Measurements from ENCODE around the gene AIMP2.
"Not testable (repeated sequence)": the region's sequence is repeated elsewhere in the genome, so short reads cannot be mapped to it uniquely, and the experiment has no call there.

AIMP2 gene

DNA sequence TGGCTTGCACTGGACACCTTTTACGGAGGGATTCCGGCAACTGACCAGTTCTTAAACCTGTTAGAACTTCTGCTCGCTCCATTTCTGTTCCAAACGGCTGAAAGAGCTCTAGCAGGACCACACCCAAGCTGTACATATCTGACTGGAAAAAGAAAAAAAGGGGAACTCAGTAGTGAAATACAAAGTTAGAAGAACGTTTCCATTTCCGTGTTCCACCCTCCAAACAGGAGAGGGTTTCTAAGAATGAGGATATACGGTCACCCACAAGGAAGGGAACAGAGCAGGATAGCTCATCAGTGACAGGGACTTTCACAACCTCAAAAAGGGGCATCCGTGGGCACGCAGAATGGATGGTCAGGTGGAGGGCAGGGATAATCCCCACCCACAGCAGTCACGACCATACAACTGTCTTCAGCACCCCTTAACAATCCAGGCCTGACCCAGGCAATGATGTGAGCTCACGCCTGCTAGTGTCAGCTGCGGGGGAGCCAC lies 17.8 kb downstream of the AIMP2 start:
- DNase-seq = no peak

DNA sequence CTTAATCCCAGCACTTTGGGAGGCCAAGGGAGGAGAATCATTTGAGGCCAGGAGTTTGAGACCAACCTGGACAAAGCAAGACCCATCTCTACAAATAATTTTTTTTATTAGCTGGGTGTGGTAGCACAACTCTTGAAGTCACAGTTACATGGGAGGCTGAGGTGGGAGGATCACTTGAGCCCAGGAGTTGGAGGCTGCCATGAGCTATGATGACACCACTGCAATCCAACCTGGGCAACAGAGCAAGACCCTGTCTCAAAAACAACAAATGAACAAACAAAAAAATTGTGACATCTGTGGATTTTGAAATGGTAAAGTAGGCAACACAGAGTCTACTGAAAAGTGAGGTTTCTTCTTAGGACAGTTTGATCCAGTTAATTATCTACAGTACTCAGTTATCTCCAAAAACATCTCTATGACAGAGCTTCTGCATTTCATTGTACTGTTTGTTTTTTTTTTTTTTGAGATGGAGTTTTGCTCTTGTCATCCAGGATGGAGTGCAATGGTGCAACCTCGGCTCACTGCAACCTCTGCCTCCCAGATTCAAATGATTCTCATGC lies 18.8 kb downstream of the AIMP2 start:
- no peak for DNase-seq

DNA sequence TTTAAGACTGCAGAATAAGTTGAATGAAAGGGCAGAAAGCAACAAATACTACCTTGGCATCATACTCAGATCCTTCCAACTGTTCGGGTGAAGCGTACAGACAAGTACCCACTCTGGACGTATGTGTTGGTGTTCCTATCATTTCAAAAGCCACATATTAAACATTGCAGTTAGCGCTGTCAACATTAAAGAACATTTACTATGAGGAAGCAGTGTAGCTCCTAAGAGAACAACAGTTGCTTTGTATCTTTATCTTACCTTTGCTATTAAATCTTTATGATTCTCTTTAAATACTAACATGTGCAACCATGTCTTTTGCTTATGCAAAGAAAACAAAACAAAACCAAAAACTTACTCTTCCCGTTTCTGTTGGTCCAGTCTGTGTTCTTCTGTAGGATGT lies 19.5 kb downstream of the AIMP2 start:
- no peak for DNase-seq

DNA sequence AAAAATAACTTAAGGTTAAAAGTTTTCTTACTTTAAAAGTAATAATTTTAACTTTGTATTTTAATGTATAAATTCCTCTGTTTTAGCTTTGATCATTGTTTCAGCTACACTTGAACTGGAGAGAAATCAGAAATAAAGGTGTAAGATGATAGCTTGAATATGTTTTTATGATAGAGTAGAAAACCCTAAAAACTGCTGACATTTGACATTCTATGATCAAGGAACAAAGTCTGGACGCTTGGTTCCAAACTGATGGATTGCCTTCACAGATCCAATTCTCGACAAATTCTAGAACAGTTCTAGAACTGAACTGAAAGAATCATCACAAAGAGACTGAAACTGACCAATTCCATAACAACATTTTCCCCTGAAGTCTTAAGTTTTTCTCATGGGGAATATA lies 21.9 kb downstream of the AIMP2 start, which contains the start of gene ANKRD61:
Gene ANKRD61, plus strand, starts transcription at position 389 of the 400 bp plus-strand sequence. Its CDS starts 0 bp downstream, at position 389.
- DNase-seq = no peak

DNA sequence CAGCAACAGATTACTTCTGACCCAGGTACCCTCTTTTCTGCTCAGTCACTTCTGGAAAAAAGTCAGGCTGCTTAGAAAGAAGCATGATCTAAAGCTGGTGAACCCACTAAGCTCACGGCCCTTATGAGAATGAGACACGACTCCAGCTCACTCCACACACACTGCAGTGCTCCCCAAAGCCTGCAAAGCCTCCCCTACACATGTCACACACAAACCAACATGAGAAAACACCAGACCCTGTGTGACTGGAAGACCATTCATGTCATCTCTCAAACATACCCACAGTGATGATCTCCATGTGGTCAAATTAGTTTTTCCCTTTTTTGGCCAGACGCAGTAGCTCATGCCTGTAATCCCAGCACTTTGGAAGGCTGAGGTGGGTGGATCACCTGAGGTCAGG lies 22.5 kb downstream of the AIMP2 start:
- no peak for DNase-seq

DNA sequence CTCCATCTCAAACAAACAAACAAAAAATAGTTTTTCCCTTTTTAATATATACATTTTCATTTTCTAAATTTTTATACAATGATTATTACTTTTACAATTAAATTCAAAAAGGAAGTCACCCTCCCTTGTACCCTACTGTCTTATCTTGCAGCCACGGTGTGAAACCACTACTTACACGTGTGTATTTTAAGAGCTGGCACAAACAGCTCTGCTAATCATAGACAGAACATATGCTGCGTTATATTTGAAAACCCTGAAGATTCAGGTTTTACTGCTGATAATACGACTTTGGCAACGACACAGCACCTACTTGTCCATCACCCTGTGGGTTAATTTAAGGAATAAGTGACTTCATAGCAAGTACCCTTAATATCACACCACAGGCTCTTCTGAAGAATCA lies 23.1 kb downstream of the AIMP2 start:
- DNase-seq = no peak

DNA sequence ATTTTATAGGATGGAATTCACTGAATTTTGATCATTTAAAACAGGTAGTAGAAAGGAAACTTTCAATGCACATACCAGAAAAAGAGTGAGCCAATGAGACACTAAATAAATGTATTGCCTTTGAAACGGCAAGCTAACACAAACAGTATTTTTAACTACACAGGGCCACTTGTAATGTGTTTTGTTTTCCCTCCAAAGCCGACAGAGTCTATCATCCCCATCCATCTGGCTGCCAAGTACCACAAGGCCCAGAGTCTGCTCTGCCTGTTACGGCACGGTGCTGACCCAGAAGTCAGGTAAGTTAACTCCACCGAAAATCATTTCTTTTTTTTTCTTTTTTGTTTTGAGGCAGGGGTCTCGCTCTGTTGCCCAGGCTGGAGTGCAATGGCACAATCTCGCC lies 23.6 kb downstream of the AIMP2 start:
- DNase-seq = no peak

DNA sequence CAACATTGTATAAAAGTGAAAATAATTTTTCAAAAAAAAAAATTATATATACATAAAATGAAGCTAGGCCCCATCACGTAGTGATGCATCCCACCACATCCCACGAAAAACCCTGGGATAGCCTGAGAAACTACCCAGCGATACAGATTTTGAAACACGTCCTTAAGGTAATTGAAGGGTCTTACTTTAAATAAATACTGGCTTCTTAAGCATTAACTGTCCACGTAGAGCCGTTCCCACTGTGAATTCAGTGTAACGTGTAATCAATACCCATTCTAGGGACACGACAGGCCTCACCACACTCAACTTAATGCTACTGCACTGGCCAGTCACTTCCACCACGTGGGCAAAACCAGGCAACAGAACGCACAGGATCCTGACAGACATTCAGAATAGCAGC lies 26.1 kb downstream of the AIMP2 start:
- no peak for DNase-seq

DNA sequence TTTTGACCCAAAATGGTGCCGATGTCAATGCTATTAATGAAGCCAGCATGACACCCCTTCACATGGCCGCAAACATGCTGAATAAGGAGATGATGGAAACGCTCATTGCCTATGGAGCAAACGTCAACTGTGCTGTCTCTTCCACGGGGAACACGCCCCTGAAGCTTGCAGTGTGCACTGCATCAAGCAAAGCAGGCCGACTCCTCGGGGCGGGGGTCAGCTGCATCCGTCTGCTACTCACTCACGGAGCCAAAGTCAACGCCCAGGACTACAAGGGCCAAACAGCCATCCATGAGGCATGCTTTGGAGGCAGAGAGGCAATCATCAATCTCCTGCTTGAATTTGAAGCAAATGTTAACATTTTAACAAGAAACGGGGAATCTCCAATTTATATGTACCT lies 26.6 kb downstream of the AIMP2 start:
- no peak for DNase-seq

DNA sequence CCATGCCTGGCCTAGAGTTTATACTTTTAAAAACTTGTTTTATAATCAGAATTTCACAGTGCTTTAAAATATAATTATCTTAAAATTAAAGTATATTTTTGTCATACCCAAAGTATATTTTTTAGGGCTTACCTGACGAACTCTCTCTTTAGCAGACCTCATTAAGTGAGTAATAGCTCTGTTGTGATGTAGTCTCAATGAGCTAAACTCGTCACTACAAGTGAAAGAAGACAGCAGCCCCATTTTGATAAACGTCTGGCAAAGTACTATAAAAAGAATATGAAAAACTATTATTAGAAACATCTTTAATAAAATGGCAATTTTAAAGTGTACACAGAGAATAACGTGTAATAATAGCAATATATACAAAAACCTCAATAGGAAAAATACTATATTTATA lies 40.7 kb downstream of the AIMP2 start:
- no peak for DNase-seq

DNA sequence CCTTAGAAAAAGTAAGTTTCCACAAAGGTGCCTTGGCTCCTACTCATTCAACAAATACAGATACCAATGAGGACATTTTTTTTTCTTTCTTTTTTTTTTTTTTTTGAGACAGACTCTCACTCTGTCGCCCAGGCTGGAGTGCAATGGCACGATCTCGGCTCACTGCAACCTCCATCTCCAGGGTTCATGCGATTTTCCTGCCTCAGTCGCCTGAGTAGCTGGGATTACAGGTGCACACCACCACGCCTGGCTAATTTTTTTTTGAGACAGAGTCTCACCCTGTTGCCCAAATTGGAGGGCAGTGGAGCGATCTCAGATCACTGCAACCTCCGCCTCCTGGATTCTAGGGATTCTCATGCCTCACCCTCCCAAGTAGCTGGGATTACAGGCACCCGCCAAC lies 42.1 kb downstream of the AIMP2 start:
- not testable (repeated sequence) for DNase-seq

DNA sequence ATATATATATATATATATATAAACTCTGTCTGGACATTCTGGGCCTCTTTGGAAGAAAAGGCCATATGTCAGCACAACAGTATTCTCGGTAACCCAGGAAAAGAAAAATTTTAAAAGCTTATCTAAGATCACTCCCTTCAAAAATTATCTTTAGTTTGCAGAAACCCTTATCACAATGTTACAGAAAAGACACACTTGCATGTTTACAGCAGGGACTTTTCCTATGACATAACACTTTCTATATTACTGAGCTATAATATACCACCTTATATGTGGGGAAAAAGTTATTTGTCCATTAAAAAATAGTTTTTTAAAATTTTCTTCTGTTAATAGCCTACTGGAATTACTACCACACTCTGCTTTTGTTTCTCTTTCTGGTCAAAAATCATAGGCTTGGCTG lies 47.5 kb downstream of the AIMP2 start:
- DNase-seq = no peak

DNA sequence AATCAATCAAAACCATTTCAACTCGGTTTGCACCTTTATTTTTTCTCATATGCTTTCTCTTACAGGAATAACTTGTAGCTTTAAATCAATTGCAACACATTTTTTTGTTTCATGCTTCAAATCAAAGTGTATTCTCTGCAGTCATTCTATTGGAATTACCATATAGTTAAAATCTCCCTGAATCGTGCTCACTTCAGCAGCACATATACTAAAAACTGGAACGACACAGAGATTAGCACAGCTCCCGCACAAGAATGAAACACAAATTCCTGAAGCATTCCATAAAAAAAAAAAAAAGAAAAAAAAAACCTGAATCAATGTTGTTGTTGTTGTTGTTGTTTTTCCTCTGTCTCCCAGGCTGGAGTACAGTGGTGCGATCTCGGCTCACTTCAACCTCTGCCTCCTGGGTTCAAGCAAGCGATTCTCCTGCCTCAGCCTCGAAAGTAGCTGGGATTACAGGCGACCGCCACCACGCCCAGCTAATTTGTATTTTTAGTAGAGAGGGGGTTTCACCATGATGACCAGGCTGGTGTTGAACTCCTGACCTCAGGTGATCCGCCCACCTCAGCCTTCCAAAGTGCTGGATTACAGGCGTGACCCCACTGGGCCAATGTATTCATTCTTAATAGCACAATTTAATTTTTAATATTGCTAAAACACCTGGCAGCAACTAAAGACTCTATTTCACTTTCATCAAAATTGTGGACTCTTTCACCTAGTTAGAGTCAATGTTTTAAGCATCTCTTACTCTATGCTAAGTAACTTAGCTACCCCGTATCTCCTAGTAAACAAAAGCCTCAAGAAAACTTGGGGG lies 48.5 kb downstream of the AIMP2 start:
- DNase-seq = no peak

DNA sequence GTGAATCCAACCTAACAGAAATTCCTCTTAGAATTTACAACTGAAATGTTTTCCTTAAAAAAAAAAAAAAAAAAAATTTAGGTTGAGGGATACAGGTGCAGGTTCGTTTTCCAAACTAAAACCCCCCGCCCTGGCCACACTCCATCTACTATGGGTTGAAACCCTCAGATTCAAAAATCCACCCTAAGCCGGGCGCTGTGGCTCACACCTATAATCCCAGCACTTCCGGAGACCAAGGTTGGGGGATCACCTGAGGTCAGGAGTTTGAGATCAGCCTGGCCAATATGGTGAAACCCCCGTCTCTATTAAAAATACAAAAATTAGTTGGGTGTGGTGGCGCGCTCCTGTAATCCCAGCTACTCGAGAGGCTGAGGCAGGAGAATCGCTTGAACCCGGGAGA lies 50.9 kb downstream of the AIMP2 start:
- not testable (repeated sequence) for DNase-seq

DNA sequence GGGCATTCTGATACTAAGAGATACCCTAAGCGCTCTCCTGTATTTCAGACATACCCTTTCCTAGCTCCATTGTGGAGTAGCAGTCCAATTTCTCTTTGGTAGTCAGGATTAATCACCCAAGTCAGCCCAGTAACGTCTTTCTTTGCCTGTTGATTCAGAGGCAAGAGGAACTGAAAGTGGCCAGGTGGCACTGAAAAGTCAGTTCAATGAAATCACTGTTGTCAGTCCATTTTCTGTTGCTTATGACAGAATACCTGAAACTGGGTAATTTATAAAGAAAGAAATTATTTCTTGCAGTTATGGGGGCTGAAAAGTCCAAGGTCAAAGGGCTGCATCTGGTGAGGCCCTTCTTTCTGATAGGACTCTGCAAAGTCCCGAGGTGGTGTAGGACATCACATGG lies 62.3 kb downstream of the AIMP2 start:
- no peak for DNase-seq

All from activated CD4-positive, alpha-beta T cell treated with anti-CD3 and anti-CD28 coated beads, Interleukin-2, amount 50 U/mL, for 1 hour (primary cell).